Cardiac fibroblast (primary cell): ENCODE data around the gene TTC36.
A peak's percentile ranks its signal among the peaks of the same experiment; 100 is the strongest.

Experiments used
- DNase-seq, 2 donors: peaks; one replicate each; pipeline versions ENCODE4 v3.0.0 to v3.0.0-alpha.2; 2010; ENCODE audit warnings: low read depth in 2 of 2
- H3K4me3 ChIP-seq, 2 donors: replicated peaks in 1 of 2; 1 replicate in 1 of 2; 2 replicates in 1 of 2; pipeline ENCODE4 v1.5.1; 2011; ENCODE audit warnings: low read depth in 2 of 2, low read length in 2 of 2, mild to moderate bottlenecking in 2 of 2, moderate library complexity in 1 of 2
- CTCF ChIP-seq: IDR thresholded peaks from one replicate; pipeline ENCODE4 v1.5.1; 2011; ENCODE audit warnings: low read depth, mild to moderate bottlenecking, low read length, inconsistent platforms

TTC36 gene

DNA sequence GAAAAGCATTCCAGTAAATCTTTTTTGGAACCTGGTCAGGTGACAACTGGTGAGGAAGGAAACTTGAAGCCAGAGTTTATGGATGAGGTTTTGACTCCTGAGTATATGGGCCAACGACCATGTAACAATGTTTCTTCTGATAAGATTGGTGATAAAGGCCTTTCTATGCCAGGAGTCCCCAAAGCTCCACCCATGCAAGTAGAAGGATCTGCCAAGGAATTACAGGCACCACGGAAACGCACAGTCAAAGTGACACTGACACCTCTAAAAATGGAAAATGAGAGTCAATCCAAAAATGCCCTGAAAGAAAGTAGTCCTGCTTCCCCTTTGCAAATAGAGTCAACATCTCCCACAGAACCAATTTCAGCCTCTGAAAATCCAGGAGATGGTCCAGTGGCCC, 24.1 kb upstream of the TTC36 start:
- no peak for TF ChIP-seq CTCF
- DNase-seq, result no peak
- H3K4me3 ChIP-seq, result no peak overlapping the region

- no peak overlapping the region for H3K4me3 ChIP-seq
- DNase-seq, result no peak
- TF ChIP-seq CTCF, result no peak
Measured at GRCh38 chr11:118511601-118512000, 15.7 kb upstream of the TTC36 start.

DNA sequence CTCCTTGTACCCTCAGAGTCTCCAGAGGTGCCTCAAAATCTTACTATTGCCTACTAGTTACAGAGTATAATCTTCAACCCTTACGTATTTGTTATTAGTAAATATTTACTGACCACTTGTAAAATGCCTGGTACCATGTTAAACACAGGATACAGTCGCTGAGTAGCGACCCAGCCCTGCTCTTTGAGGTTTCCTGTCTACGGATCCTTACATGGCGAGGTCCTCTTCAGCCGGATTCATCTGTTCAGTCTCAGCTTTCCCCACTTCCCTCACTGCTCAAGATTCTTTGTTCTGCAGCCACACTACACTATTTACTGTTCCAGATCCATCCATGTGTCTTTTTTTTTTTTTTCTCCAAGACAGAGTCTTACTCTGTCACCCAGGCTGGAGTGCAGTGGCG, 13.2 kb upstream of the TTC36 start:
- DNase-seq, result no peak
- no peak for TF ChIP-seq CTCF
- no peak overlapping the region for H3K4me3 ChIP-seq

GRCh38 chr11:118519549-118519948, 7.7 kb upstream of the TTC36 start:
- DNase-seq, result no peak
- no peak for TF ChIP-seq CTCF
- no peak overlapping the region for H3K4me3 ChIP-seq

DNA sequence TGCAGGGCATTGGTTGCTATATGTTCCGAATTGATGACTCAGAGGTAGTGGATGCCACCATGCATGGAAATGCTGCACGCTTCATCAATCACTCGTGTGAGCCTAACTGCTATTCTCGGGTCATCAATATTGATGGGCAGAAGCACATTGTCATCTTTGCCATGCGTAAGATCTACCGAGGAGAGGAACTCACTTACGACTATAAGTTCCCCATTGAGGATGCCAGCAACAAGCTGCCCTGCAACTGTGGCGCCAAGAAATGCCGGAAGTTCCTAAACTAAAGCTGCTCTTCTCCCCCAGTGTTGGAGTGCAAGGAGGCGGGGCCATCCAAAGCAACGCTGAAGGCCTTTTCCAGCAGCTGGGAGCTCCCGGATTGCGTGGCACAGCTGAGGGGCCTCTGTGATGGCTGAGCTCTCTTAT, 5.4 kb upstream of the TTC36 start:
- no peak for TF ChIP-seq CTCF
- DNase-seq, result peak in 1 of 2 donors; percentile 14
- no peak overlapping the region for H3K4me3 ChIP-seq

DNA sequence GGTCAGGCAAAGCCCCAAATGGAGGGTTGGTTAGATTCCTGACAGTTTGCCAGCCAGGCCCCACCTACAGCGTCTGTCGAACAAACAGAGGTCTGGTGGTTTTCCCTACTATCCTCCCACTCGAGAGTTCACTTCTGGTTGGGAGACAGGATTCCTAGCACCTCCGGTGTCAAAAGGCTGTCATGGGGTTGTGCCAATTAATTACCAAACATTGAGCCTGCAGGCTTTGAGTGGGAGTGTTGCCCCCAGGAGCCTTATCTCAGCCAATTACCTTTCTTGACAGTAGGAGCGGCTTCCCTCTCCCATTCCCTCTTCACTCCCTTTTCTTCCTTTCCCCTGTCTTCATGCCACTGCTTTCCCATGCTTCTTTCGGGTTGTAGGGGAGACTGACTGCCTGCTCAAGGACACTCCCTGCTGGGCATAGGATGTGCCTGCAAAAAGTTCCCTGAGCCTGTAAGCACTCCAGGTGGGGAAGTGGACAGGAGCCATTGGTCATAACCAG, 4.7 kb upstream of the TTC36 start:
- DNase-seq, result peak; percentile 54 to 59
- no peak overlapping the region for H3K4me3 ChIP-seq
- TF ChIP-seq CTCF, result peak; percentile 63

GRCh38 chr11:118524356-118524755, 2.9 kb upstream of the TTC36 start:
- no peak for DNase-seq
- no peak for TF ChIP-seq CTCF

More at GRCh38 chr11:118524356-118524755, 2.9 kb upstream of the TTC36 start:
- H3K4me3 ChIP-seq, result no peak overlapping the region
